Amygdala (tissue), 56 donors: ENCODE data around the gene DOC2A.
A peak's percentile ranks its signal among the peaks of the same experiment; 100 is the strongest.
"Not testable (repeated sequence)": the region's sequence is repeated elsewhere in the genome, so short reads cannot be mapped to it uniquely, and the experiment has no call there.

Experiments used
- DNase-seq, 56 donors: peaks; one replicate each; lab custom pipeline; 2025; lab: John Stamatoyannopoulos, UW

Gene DOC2A

GRCh38 chr16:29975811-29976511 is 34.9 kb downstream of the DOC2A start:
- no peak for DNase-seq

- no peak for DNase-seq
These were observed 35.7 kb downstream of the DOC2A start for GRCh38 chr16:29975134-29975538.

GRCh38 chr16:29974291-29975133 is 36.3 kb downstream of the DOC2A start:
- DNase-seq: peak in 6 of 56 donors; percentile 8 to 40 (median 13)

GRCh38 chr16:29973384-29974246 is 37.2 kb downstream of the DOC2A start, which contains the start of gene TAOK2:
Gene TAOK2 (plus strand): TSS chr16:29973868. CDS start chr16:29977773, 3,905 bp downstream.
- DNase-seq: peak; percentile 93 to 100 (median 98)

GRCh38 chr16:29972992-29973383 is 37.8 kb downstream of the DOC2A start:
- no peak for DNase-seq

GRCh38 chr16:29972500-29972899 is 38.3 kb downstream of the DOC2A start:
- no peak for DNase-seq

- DNase-seq: no peak
These were observed 39.5 kb downstream of the DOC2A start for GRCh38 chr16:29971304-29971703.

- DNase-seq: no peak
These were observed 42.6 kb downstream of the DOC2A start for GRCh38 chr16:29968205-29968604.

- peak in 1 of 56 donors; percentile 7 for DNase-seq
These were observed 47.6 kb downstream of the DOC2A start for GRCh38 chr16:29963021-29963743.

- peak in 3 of 56 donors; percentile 36 to 62 (median 57) for DNase-seq
These were observed 48.4 kb downstream of the DOC2A start for GRCh38 chr16:29962344-29962994.

- peak; percentile 45 to 96 (median 83) for DNase-seq
These were observed 49.1 kb downstream of the DOC2A start, which contains the start of gene TMEM219 for GRCh38 chr16:29961479-29962343. Gene TMEM219 (plus strand): TSS chr16:29962079. CDS start chr16:29963144, 1,065 bp downstream.

GRCh38 chr16:29961127-29961478 is 49.7 kb downstream of the DOC2A start:
- DNase-seq: no peak

- DNase-seq: not testable (repeated sequence)
These were observed 51.0 kb downstream of the DOC2A start for GRCh38 chr16:29959821-29960220.

GRCh38 chr16:29959293-29959692 is 51.5 kb downstream of the DOC2A start:
- DNase-seq: no peak

GRCh38 chr16:29958756-29959155 is 52.1 kb downstream of the DOC2A start:
- no peak for DNase-seq
